ENCODE measurements around the gene FAM204A.

DNA sequence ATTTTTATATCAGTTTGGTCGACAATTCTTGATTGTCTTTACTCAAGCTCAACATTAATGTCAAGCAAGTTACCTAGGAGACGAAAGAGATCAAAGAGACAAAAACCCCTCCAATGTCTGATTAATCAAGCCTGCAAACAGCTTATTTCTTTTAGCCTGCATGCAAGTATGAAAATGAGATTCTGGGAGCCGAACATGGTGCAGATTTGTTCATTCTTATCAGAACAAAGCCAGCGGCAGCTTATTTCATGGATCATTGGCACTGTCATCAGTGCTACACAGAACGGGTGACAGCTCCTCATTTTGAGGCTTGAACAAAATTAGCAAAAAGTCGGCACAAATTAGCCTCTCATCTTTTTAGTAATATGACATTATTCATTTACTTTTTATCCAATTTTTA lies 26.5 kb downstream of the FAM204A start:
- TF ChIP-seq, protein P1, sequence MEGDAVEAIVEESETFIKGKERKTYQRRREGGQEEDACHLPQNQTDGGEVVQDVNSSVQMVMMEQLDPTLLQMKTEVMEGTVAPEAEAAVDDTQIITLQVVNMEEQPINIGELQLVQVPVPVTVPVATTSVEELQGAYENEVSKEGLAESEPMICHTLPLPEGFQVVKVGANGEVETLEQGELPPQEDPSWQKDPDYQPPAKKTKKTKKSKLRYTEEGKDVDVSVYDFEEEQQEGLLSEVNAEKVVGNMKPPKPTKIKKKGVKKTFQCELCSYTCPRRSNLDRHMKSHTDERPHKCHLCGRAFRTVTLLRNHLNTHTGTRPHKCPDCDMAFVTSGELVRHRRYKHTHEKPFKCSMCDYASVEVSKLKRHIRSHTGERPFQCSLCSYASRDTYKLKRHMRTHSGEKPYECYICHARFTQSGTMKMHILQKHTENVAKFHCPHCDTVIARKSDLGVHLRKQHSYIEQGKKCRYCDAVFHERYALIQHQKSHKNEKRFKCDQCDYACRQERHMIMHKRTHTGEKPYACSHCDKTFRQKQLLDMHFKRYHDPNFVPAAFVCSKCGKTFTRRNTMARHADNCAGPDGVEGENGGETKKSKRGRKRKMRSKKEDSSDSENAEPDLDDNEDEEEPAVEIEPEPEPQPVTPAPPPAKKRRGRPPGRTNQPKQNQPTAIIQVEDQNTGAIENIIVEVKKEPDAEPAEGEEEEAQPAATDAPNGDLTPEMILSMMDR (IDR thresholded peaks at IDR 0.05) = no peak
- TF ChIP-seq POLR2A (IDR thresholded peaks at IDR 0.05) = no peak

Data from testis (tissue), 2 donors.